Muscle layer of colon (tissue), 2 donors: Measurements from ENCODE around the gene CACNA2D1.
"Not testable (repeated sequence)": the region's sequence is repeated elsewhere in the genome, so short reads cannot be mapped to it uniquely, and the experiment has no call there.

ENCODE experiments used
- H3K27ac ChIP-seq: one replicate; pipeline ENCODE4 v1.7.0; 2013; ENCODE audit warnings: low read depth, mild to moderate bottlenecking, low read length, moderate library complexity
- H3K27me3 ChIP-seq, 2 donors: one replicate each; pipeline ENCODE4 v1.7.0; 2013; ENCODE audit warnings: low read length in 2 of 2, mild to moderate bottlenecking in 2 of 2; ENCODE audit not compliant: insufficient read depth in 2 of 2, control insufficient read depth in 1 of 2
- H3K36me3 ChIP-seq: one replicate; pipeline ENCODE4 v1.7.0; 2013; ENCODE audit warnings: mild to moderate bottlenecking, low read length; ENCODE audit not compliant: insufficient read depth
- H3K4me1 ChIP-seq: one replicate; pipeline ENCODE4 v1.7.0; 2013; ENCODE audit warnings: mild to moderate bottlenecking, low read length; ENCODE audit not compliant: insufficient read depth
- H3K4me3 ChIP-seq, 2 donors: one replicate each; pipeline ENCODE4 v1.7.0; 2013; ENCODE audit warnings: low read length in 2 of 2, low read depth in 1 of 2, mild to moderate bottlenecking in 1 of 2, moderate library complexity in 1 of 2
- H3K9ac ChIP-seq: one replicate; pipeline ENCODE4 v1.7.0; 2013; ENCODE audit warnings: low read length
- H3K9me3 ChIP-seq: one replicate; pipeline ENCODE4 v1.7.0; 2013; ENCODE audit warnings: mild to moderate bottlenecking, low read length
- donor health status: abdominal sarcoma.
- donor health status: Adenocarcinoma of cecum.

Gene CACNA2D1

DNA sequence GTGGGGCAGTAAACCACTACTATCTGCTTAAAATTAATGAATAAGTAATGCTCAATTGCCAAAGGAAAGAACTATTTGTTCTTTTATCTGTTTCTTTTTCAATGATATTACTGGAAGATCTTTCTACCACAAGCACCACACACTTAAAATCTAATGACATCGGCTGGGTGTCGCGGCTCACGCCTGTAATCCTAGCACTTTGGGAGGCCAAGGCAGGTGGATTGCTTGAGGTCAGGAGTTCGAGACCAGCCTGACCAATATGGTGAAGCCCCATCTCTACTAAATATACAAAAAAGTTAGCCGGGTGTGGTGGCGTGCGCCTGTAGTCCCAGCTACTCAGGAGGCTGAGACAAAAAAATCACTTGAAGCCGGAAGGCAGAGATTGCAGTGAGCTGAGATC is 10.8 kb downstream of the CACNA2D1 start:
- H3K9me3 ChIP-seq, H3K27ac ChIP-seq, H3K4me3 ChIP-seq, H3K36me3 ChIP-seq, H3K9ac ChIP-seq, H3K27me3 ChIP-seq, H3K4me1 ChIP-seq: not testable (repeated sequence)

GRCh38 chr7:82430500-82431465 is 12.8 kb downstream of the CACNA2D1 start:
- no peaks in the 10 kb centered on the region for H3K36me3 ChIP-seq
- no peaks in the 10 kb centered on the region for H3K27me3 ChIP-seq
- peaks cover 6% of the 10 kb centered on the region for H3K4me1 ChIP-seq
- H3K4me3 ChIP-seq: peak overlapping the region in 1 of 2 donors; percentile 13
- H3K27ac ChIP-seq: no peak overlapping the region
- no peaks in the 10 kb centered on the region for H3K9me3 ChIP-seq
- H3K9ac ChIP-seq: no peak overlapping the region

- Histone ChIP-seq H3K9me3 (no peaks in the 10 kb centered on the region), H3K27ac (no peak overlapping the region)
Measured at GRCh38 chr7:82429408-82429807, 14.2 kb downstream of the CACNA2D1 start.

GRCh38 chr7:82428186-82428961 is 15.2 kb downstream of the CACNA2D1 start:
- H3K36me3 ChIP-seq: no peaks in the 10 kb centered on the region
- H3K9ac ChIP-seq: no peak overlapping the region
- no peaks in the 10 kb centered on the region for H3K27me3 ChIP-seq
- H3K4me3 ChIP-seq: no peak overlapping the region
- no peaks in the 10 kb centered on the region for H3K9me3 ChIP-seq
- H3K27ac ChIP-seq: no peak overlapping the region
- peaks cover 6% of the 10 kb centered on the region for H3K4me1 ChIP-seq

More at GRCh38 chr7:82429408-82429807, 14.2 kb downstream of the CACNA2D1 start:
- Histone ChIP-seq H3K4me3 (no peak overlapping the region), H3K9ac (no peak overlapping the region), H3K27me3 (no peaks in the 10 kb centered on the region), H3K36me3 (no peaks in the 10 kb centered on the region), H3K4me1 (peaks cover 6% of the 10 kb centered on the region)

- H3K36me3 ChIP-seq: no peaks in the 10 kb centered on the region
- peaks cover 2% of the 10 kb centered on the region for H3K4me1 ChIP-seq
- no peak overlapping the region for H3K9ac ChIP-seq
- no peak overlapping the region for H3K4me3 ChIP-seq
- no peak overlapping the region for H3K27ac ChIP-seq
- no peaks in the 10 kb centered on the region for H3K9me3 ChIP-seq
- no peaks in the 10 kb centered on the region for H3K27me3 ChIP-seq
Measured at GRCh38 chr7:82423446-82423845, 20.1 kb downstream of the CACNA2D1 start.

DNA sequence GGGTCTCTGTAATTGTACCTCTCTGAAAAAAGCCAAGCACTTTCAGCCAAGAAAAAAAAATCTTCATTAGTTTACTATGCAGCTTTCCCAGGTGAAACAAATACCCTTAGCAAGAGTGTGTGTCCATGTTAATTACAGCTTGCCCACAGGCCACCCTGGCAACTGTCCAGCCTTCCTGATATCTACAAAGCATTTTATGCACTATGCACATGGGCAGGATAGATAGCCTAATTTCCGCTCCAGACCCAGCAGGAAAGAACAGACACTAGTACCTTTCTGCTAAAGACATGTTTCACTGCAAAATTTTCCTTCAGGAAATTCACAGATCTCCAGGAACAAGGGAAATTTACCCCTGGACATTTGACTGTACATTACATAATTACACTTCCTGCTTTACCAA is 24.4 kb downstream of the CACNA2D1 start:
- H3K27ac ChIP-seq: no peak overlapping the region

GRCh38 chr7:82417898-82418297 is 25.7 kb downstream of the CACNA2D1 start:
- H3K27ac ChIP-seq: no peak overlapping the region
- H3K9ac ChIP-seq: no peak overlapping the region
- H3K9me3 ChIP-seq: no peaks in the 10 kb centered on the region
- H3K36me3 ChIP-seq: no peaks in the 10 kb centered on the region
- no peak overlapping the region for H3K4me3 ChIP-seq
- no peaks in the 10 kb centered on the region for H3K27me3 ChIP-seq
- H3K4me1 ChIP-seq: peaks cover 7% of the 10 kb centered on the region

More for the DNA sequence above, 24.4 kb downstream of the CACNA2D1 start:
- H3K4me3 ChIP-seq: no peak overlapping the region
- H3K9ac ChIP-seq: no peak overlapping the region
- H3K27me3 ChIP-seq: no peaks in the 10 kb centered on the region
- H3K4me1 ChIP-seq: peaks cover 4% of the 10 kb centered on the region
- no peaks in the 10 kb centered on the region for H3K9me3 ChIP-seq
- no peaks in the 10 kb centered on the region for H3K36me3 ChIP-seq

DNA sequence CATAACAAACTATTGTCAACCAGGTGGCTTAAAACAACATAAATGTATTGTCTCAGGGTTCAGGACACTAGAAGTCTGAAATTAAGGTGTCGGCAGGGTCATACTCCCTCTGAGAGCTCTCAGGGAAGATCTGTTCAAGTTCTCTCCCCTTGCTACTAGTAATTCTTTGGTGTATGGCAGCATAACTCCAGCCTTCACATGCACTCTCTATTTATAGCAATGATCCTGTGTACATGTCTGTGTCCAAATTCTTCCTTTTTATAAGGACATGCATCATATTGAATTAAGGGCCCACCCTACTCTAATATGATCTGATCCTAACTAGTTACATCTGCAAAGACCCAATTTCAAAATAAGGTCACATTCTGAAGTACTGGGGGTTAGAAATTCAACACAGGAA is 27.2 kb downstream of the CACNA2D1 start:
- no peaks in the 10 kb centered on the region for H3K27me3 ChIP-seq
- peaks cover 7% of the 10 kb centered on the region for H3K4me1 ChIP-seq
- H3K4me3 ChIP-seq: no peak overlapping the region

DNA sequence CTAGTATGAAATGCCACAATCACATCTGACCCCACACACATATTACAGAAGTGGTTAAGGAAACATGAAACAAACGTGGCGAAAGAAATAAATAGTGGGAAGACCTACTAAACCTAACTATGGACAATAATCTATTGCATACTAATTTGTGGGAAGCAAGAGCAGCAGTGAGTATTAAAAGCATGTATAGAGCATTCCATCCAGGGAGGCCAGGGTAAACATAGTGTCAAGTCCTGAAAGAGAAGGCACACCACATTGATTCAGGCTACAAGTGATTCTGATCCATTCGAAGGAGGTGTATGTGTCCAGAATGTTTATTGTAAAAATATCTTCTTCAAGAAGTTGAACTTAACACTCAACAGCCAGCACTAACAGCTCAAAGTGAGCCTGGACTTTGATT is 29.2 kb downstream of the CACNA2D1 start:
- H3K27me3 ChIP-seq: no peaks in the 10 kb centered on the region
- no peak overlapping the region for H3K4me3 ChIP-seq
- H3K9ac ChIP-seq: no peak overlapping the region
- H3K27ac ChIP-seq: no peak overlapping the region
- H3K36me3 ChIP-seq: no peaks in the 10 kb centered on the region
- H3K4me1 ChIP-seq: peaks cover 7% of the 10 kb centered on the region
- no peaks in the 10 kb centered on the region for H3K9me3 ChIP-seq

More for the DNA sequence above, 27.2 kb downstream of the CACNA2D1 start:
- no peak overlapping the region for H3K27ac ChIP-seq
- no peaks in the 10 kb centered on the region for H3K36me3 ChIP-seq
- H3K9ac ChIP-seq: no peak overlapping the region
- no peaks in the 10 kb centered on the region for H3K9me3 ChIP-seq

GRCh38 chr7:82413237-82413636 is 30.3 kb downstream of the CACNA2D1 start:
- H3K4me1 ChIP-seq: peaks cover 7% of the 10 kb centered on the region
- no peaks in the 10 kb centered on the region for H3K9me3 ChIP-seq
- no peak overlapping the region for H3K27ac ChIP-seq
- no peak overlapping the region for H3K9ac ChIP-seq
- H3K27me3 ChIP-seq: no peaks in the 10 kb centered on the region
- H3K4me3 ChIP-seq: no peak overlapping the region
- no peaks in the 10 kb centered on the region for H3K36me3 ChIP-seq

GRCh38 chr7:82411732-82412131 is 31.8 kb downstream of the CACNA2D1 start:
- no peaks in the 10 kb centered on the region for H3K27me3 ChIP-seq
- H3K9ac ChIP-seq: no peak overlapping the region
- no peak overlapping the region for H3K27ac ChIP-seq
- no peak overlapping the region for H3K4me3 ChIP-seq
- no peaks in the 10 kb centered on the region for H3K9me3 ChIP-seq
- H3K36me3 ChIP-seq: no peaks in the 10 kb centered on the region
- H3K4me1 ChIP-seq: peaks cover 7% of the 10 kb centered on the region
